ENCODE measurements around the gene ZNF687. TPM values are rescaled to one million over a fixed set of nuclear protein-coding genes. Genes with fewer than 3 reads are reported as not detected.

Gene ZNF687
- total RNA-seq, 6 experiments from 2014 or later: 14.6 to 18.3 (median 15.9) TPM

DNA sequence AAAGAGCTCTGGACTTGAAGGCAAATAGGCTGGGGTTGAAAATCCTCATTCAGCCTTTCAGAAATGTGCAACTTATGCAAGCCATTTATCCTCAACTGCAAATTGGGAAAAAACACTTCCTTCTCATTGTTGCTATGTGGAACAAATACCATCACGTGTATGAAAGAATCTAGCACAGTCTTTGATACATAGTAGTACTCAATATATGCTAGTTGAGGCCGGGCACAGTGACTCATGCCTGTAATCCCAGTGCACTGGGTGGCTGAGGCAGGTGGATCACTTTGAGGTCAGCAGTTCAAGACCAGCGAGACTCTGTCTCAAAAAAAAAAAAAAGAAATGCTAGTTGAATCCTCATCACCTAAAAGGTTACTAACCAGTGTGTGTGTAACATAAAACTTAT is 36.9 kb downstream of the ZNF687 start:
- Mint-ChIP-seq H3K4me1 (ENCODE audit: low read depth) (peaks cover 30% of the 10 kb centered on the region), H3K9me3 (no peaks in the 10 kb centered on the region), H3K36me3 (ENCODE audit: low read depth) (peaks cover 50% of the 10 kb centered on the region), H3K27ac (no peak overlapping the region), H3K4me3 (no peak overlapping the region), H3K27me3 (ENCODE audit: insufficient read depth) (no peaks in the 10 kb centered on the region; the same call in none of the 2 replicates)
- TF ChIP-seq, protein P1, sequence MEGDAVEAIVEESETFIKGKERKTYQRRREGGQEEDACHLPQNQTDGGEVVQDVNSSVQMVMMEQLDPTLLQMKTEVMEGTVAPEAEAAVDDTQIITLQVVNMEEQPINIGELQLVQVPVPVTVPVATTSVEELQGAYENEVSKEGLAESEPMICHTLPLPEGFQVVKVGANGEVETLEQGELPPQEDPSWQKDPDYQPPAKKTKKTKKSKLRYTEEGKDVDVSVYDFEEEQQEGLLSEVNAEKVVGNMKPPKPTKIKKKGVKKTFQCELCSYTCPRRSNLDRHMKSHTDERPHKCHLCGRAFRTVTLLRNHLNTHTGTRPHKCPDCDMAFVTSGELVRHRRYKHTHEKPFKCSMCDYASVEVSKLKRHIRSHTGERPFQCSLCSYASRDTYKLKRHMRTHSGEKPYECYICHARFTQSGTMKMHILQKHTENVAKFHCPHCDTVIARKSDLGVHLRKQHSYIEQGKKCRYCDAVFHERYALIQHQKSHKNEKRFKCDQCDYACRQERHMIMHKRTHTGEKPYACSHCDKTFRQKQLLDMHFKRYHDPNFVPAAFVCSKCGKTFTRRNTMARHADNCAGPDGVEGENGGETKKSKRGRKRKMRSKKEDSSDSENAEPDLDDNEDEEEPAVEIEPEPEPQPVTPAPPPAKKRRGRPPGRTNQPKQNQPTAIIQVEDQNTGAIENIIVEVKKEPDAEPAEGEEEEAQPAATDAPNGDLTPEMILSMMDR (IDR thresholded peaks at IDR 0.05): no peak
- no peak for DNase-seq

DNA sequence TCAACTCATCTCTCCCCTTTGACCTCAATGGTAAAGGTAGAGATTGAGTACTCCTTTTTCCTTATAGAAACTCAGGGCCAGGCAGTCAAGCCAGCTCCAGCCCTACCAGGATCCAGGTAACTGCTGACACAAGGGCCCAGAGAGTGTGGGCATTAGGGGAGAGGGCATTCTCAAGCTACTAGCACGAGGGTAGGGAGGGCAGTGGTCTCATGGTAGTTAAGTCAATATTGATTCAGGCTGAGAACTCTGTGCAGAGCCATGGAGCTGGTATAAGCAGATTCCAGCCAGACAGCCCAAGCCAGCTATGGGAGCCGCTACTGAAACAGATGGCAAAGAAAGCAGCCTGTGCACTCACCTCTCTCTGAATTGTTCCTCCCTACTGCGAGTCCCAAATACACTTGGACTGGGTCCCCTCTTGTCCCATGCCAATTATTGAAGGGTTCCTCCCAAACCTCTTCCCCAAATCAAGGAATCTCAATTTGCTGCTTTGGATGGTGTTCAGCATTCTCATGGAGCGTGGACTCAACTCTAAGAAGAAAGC is 42.4 kb downstream of the ZNF687 start:
- peaks cover 23% of the 10 kb centered on the region for H3K36me3 Mint-ChIP-seq (ENCODE audit: low read depth)
- TF ChIP-seq, protein P1 (IDR thresholded peaks at IDR 0.05): no peak
- H3K27me3 Mint-ChIP-seq (ENCODE audit: insufficient read depth): no peaks in the 10 kb centered on the region; the same call in 1 of the 2 replicates
- H3K27ac Mint-ChIP-seq: peak overlapping the region; percentile 55; the same call in 1 of the 2 replicates
- no peak for DNase-seq
- H3K4me1 Mint-ChIP-seq (ENCODE audit: low read depth): peaks cover 37% of the 10 kb centered on the region
- no peaks in the 10 kb centered on the region for H3K9me3 Mint-ChIP-seq
- H3K4me3 Mint-ChIP-seq: no peak overlapping the region

DNA sequence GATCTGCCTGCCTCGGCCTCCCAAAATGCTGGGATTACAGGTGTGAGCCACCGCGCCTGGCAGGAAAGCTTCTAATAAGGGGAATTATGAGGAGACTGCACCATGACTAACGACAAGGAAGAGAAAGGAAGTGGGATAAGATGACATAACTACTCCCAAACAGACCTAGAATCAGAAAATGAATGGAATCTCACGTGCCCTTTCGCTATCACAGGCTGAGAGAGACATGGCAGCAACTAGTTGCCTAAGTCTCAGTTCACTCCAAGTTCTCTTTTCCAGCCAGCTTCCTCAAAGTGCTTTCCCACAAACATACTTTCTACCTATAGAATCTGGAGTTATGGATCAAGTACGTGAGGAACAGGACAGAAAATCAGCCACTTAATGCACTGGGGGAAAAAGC is 43.1 kb downstream of the ZNF687 start:
- no peak for DNase-seq
- Mint-ChIP-seq H3K36me3 (ENCODE audit: low read depth) (peaks cover 21% of the 10 kb centered on the region), H3K27me3 (ENCODE audit: insufficient read depth) (no peaks in the 10 kb centered on the region; the same call in 1 of the 2 replicates), H3K9me3 (no peaks in the 10 kb centered on the region), H3K27ac (peak overlapping the region; percentile 89), H3K4me1 (ENCODE audit: low read depth) (peaks cover 35% of the 10 kb centered on the region), H3K4me3 (peak overlapping the region; percentile 96)
- TF ChIP-seq, protein P1 (IDR thresholded peaks at IDR 0.05): no peak

DNA sequence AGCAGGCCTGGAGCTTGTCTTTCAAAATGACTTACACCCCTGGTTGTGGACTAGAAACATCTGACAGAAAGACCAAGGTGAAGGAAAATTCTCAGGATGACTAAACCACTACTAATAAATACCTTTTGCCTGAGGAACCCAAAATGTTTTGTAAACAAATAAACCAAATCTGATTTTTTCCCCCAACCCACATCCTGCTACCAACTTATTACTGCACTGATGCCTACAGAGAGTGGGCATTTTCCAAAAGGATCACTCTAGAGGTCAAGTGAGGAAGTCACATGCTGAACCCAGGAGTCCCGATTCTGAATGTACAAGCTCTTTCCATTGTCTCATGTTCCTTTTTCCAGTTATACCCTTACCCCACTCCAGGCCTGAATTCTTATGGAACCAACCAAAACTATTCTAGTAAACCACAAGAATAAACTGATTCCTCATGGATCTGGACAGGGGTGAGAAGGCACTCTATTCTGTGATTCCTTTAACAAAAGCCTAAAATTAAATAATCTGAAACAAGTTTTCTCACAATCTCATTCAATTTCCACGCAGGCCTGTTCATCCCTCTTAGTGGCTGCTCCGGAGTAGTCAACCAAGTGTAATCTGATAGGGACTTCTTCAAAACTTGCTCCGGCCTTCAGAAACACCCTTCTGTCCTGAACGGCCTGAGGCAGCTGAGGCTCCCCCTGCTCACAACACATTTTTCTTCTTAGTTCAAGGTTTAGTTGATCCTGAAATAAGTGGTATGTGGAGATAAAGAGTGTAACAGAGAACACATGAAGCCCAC is 43.7 kb downstream of the ZNF687 start:
- peak; percentile 19 for DNase-seq
- TF ChIP-seq, protein P1 (IDR thresholded peaks at IDR 0.05): no peak
- H3K27ac Mint-ChIP-seq: peak overlapping the region; percentile 89
- H3K27me3 Mint-ChIP-seq (ENCODE audit: insufficient read depth): no peaks in the 10 kb centered on the region; the same call in 1 of the 2 replicates
- H3K4me3 Mint-ChIP-seq: peak overlapping the region; percentile 96
- peaks cover 17% of the 10 kb centered on the region for H3K36me3 Mint-ChIP-seq (ENCODE audit: low read depth)
- peaks cover 35% of the 10 kb centered on the region for H3K4me1 Mint-ChIP-seq (ENCODE audit: low read depth)
- H3K9me3 Mint-ChIP-seq: no peaks in the 10 kb centered on the region

DNA sequence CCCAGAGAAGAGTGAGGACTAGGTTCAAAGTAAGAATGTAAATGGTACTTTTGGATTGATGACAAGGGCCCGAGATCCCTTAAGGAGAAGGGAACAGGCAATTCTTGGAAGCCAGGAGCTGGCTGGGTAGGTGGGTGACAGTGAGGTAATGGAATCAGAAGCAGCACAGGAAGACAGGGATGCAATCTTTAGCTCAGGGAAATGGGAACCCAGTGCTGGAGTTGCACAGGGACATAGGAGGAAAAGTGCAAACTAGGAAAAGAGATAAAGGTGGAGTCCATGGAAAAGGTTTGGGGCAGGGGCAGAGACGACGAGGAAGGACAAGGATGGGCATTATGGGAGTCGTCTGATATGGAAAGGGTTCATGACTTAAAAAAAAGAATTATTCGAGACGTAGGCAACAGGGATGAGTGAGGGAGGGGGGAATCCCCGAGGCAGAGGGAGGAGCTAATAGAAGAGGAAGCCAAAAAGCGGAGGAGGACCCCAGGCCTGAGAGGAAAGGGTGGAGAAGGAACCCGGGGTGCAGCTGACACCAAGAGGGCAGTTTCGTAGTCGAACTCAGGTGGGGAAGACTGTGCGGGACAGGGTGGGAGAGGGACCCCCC is 44.6 kb downstream of the ZNF687 start:
- Mint-ChIP-seq H3K4me1 (ENCODE audit: low read depth) (peaks cover 35% of the 10 kb centered on the region), H3K4me3 (peak overlapping the region; percentile 96), H3K27me3 (ENCODE audit: insufficient read depth) (no peaks in the 10 kb centered on the region; the same call in 1 of the 2 replicates), H3K27ac (peak overlapping the region; percentile 89), H3K9me3 (no peaks in the 10 kb centered on the region), H3K36me3 (ENCODE audit: low read depth) (peaks cover 15% of the 10 kb centered on the region)
- DNase-seq: no peak
- TF ChIP-seq, protein P1 (IDR thresholded peaks at IDR 0.05): no peak

All from HFFc6 (cell line).